HepG2 (cell line): ENCODE results near the gene CXCR1. TPM values are rescaled to one million over a fixed set of nuclear protein-coding genes. Genes with fewer than 3 reads are reported as not detected.

Source experiments
- ATAC-seq: fragments of 200-7000 bp; cut with Tn5 transposase; 3 replicates; pipeline ENCODE4 v1.9.1; 2020; ENCODE audit warnings: mild to moderate bottlenecking, moderate library complexity
- BruUV-seq: library from RNA; stranded (reverse); fragments of 400-500 nt; replicated peaks from 2 replicates; lab custom pipeline; 2021; lab: Mats Ljungman, UMichigan
- CTCF ChIA-PET: fragments of 300-600 bp; formaldehyde crosslinking; extraction: SDS; loops from one replicate; lab custom pipeline; 2021; ENCODE audit warnings: low total read pairs, inconsistent platforms, low intra/inter-chr PET ratio; lab: Yijun Ruan, JAX
- POLR2A ChIA-PET: fragments of 350-600 bp; sonication (Branson Sonifier 250); formaldehyde crosslinking; loops from one replicate; lab custom pipeline; 2020; ENCODE audit warnings: antibody characterized with exemption, inconsistent platforms; lab: Yijun Ruan, JAX
- DNase-seq: peaks from one replicate; pipeline ENCODE4 v3.0.0-alpha.2; 2015; ENCODE audit warnings: low spot score
- FAIRE-seq: peaks from 3 replicates; lab custom pipeline; 2011; peaks lifted over from hg19 to GRCh38; lab: Jason Lieb, UNC
- H2AFZ ChIP-seq: one replicate; pipeline ENCODE4 v1.6.1; 2011; ENCODE audit warnings: low read length, inconsistent platforms
- H3K27ac ChIP-seq: fragments of 300-600 bp; 3 replicates; pipeline ENCODE4 v1.8.0; 2011; ENCODE audit warnings: mixed run types, mild to moderate bottlenecking, mixed read lengths, low read length, inconsistent platforms; ENCODE audit not compliant: insufficient read depth; ENCODE audit errors: extremely low read length
- H3K27me3 ChIP-seq, 2 experiments: fragments of 200-600 bp in 1 of 2; 2 replicates in 1 of 2; 3 replicates in 1 of 2; pipeline versions ENCODE4 v1.6.0 to v1.8.0; 2011; ENCODE audit warnings: low read length in 2 of 2, mild to moderate bottlenecking in 2 of 2, moderate library complexity in 2 of 2, inconsistent platforms in 1 of 2; ENCODE audit not compliant: insufficient read depth in 2 of 2, control insufficient read depth in 1 of 2
- H3K36me3 ChIP-seq, 2 experiments: fragments of 200-600 bp in 1 of 2; replicated peaks in 1 of 2; 2 replicates in 1 of 2; 3 replicates in 1 of 2; pipeline versions ENCODE4 v1.5.1 to v1.8.0; 2011; ENCODE audit warnings: low read length in 2 of 2, inconsistent platforms in 1 of 2; ENCODE audit not compliant: insufficient read depth in 2 of 2, control insufficient read depth in 1 of 2
- H3K4me1 ChIP-seq: 2 replicates; pipeline ENCODE4 v1.5.1; 2012; ENCODE audit warnings: low read length, inconsistent platforms; ENCODE audit not compliant: insufficient read depth
- H3K4me2 ChIP-seq: 2 replicates; pipeline ENCODE4 v1.6.0; 2011; ENCODE audit warnings: low read depth, low read length, inconsistent platforms
- H3K4me3 ChIP-seq, 3 experiments: fragments of 200-600 bp in 1 of 3; sonication (generic), shearing (Covaris generic) in 1 of 3; replicated peaks in 1 of 3; 2 replicates each; pipeline ENCODE4 v1.5.1; 2011 to 2016; ENCODE audit warnings: low read length in 3 of 3, inconsistent platforms in 2 of 3, low read depth in 2 of 3, mild to moderate bottlenecking in 2 of 3, control low read depth in 1 of 3, mixed read lengths in 1 of 3; ENCODE audit not compliant: insufficient read depth in 1 of 3
- H3K79me2 ChIP-seq: one replicate; pipeline ENCODE4 v1.6.1; 2011; ENCODE audit warnings: low read length, inconsistent platforms; ENCODE audit not compliant: insufficient read depth
- H3K9ac ChIP-seq: 2 replicates; pipeline ENCODE4 v1.6.0; 2011; ENCODE audit warnings: mild to moderate bottlenecking, low read depth, low read length, inconsistent platforms; ENCODE audit not compliant: insufficient read depth
- H3K9me3 ChIP-seq: 2 replicates; pipeline ENCODE4 v1.5.1; 2012; ENCODE audit warnings: mild to moderate bottlenecking, low read length
- H4K20me1 ChIP-seq: 2 replicates; pipeline ENCODE4 v1.6.0; 2011; ENCODE audit warnings: inconsistent platforms, mild to moderate bottlenecking, low read length, moderate library complexity; ENCODE audit not compliant: insufficient read depth
- ADNP ChIP-seq: sonication (generic); formaldehyde crosslinking; IDR thresholded peaks from 2 replicates; pipeline ENCODE4 v1.4.0; 2020; ENCODE audit warnings: missing genetic modification reagents
- ATF5 ChIP-seq: sonication (generic); formaldehyde crosslinking; IDR thresholded peaks from 2 replicates; pipeline ENCODE4 v1.4.0; 2020; ENCODE audit warnings: mild to moderate bottlenecking, low read depth, missing genetic modification reagents
- FOXC1 ChIP-seq: sonication (generic); formaldehyde crosslinking; IDR thresholded peaks from 2 replicates; pipeline ENCODE4 v1.8.0; 2022; ENCODE audit warnings: mild to moderate bottlenecking, missing genetic modification reagents, borderline replicate concordance
- FOXK2 ChIP-seq: fragments of 450-650 bp; IDR thresholded peaks from 2 replicates; pipeline ENCODE4 v1.6.1; 2016
- FOXO1 ChIP-seq: sonication (generic); formaldehyde crosslinking; IDR thresholded peaks from 2 replicates; pipeline ENCODE4 v1.4.0; 2020; ENCODE audit warnings: missing genetic modification reagents
- GATAD2A ChIP-seq: IDR thresholded peaks from 2 replicates; pipeline ENCODE4 v1.6.1; 2016
- MYC ChIP-seq: sonication (generic); formaldehyde crosslinking; IDR thresholded peaks from 2 replicates; pipeline ENCODE4 v1.9.0; 2021; ENCODE audit warnings: missing genetic modification reagents, borderline replicate concordance
- PAX8 ChIP-seq: sonication (generic); formaldehyde crosslinking; IDR thresholded peaks from 2 replicates; pipeline ENCODE4 v1.8.0; 2022; ENCODE audit warnings: mild to moderate bottlenecking, missing genetic modification reagents, borderline replicate concordance
- SIN3B ChIP-seq: fragments of 150-350 bp; IDR thresholded peaks from 2 replicates; pipeline ENCODE4 v1.6.1; 2014; ENCODE audit warnings: low read length
- ZNF17 ChIP-seq: sonication (generic); formaldehyde crosslinking; IDR thresholded peaks from 2 replicates; pipeline ENCODE4 v1.5.0; 2020; ENCODE audit warnings: mild to moderate bottlenecking, missing genetic modification reagents
- ZNF281 ChIP-seq: sonication (generic); formaldehyde crosslinking; IDR thresholded peaks from 2 replicates; pipeline ENCODE4 v1.4.0; 2020; ENCODE audit warnings: missing genetic modification reagents, borderline replicate concordance
- ZNF512 ChIP-seq: sonication (generic); formaldehyde crosslinking; IDR thresholded peaks from 2 replicates; pipeline ENCODE4 v1.4.0; 2020; ENCODE audit warnings: mild to moderate bottlenecking, missing genetic modification reagents
- ZNF75D ChIP-seq: sonication (generic); formaldehyde crosslinking; IDR thresholded peaks from 2 replicates; pipeline ENCODE4 v1.8.1; 2023; ENCODE audit warnings: missing genetic modification reagents, mild to moderate bottlenecking, borderline replicate concordance
- WGBS: methylation state at CpG from one replicate; pipeline ENCODE4 v1.1.6; 2017; ENCODE audit warnings: low lambda C conversion rate; 5-methylcytosine and 5-hydroxymethylcytosine counted together
- in situ Hi-C: cut with HindIII; loops from 2 replicates; pipeline ENCODE4 v1.10.0; 2017; ENCODE audit warnings: low pct_unique_long_range_greater_than_20kb; ENCODE audit not compliant: extremely low pct_ligation_motif_present
- intact Hi-C: fragments of 100-400 bp; cut with micrococcal nuclease; formaldehyde crosslinking; loops from one replicate; pipeline ENCODE4 v1.10.0; 2022; ENCODE audit not compliant: unreplicated experiment
- polyA plus RNA-seq, 8 experiments: library from polyadenylated mRNA; depleted of rRNA in 3 of 8; stranded (reverse) in 7 of 8; unstranded in 1 of 8; fragments of >200 nt; fragmentation: Illumina TruSeq in 4 of 8; extraction: Trizol in 4 of 8; gene quantifications; 2 replicates each; pipeline versions ENCODE4 v1.2.1 to v1.2.3, GENCODE V29; 2011 to 2016; ENCODE audit warnings: low read depth in 4 of 8, missing spikeins in 1 of 8, mixed read lengths in 1 of 8; ENCODE audit not compliant: insufficient read depth in 1 of 8
- total RNA-seq, 5 experiments: library from RNA; depleted of rRNA; stranded (reverse); fragments of >200 nt; fragmentation: Illumina TruSeq; extraction: Trizol; gene quantifications; 2 replicates each; pipeline ENCODE4 v1.2.3, GENCODE V29; 2016; ENCODE audit warnings: low read depth in 1 of 5
- TF ChIP-seq, protein P1 (sequence below): sonication (generic); formaldehyde crosslinking; IDR thresholded peaks from 2 replicates; pipeline ENCODE4 v1.8.0; 2022; ENCODE audit warnings: mild to moderate bottlenecking, missing genetic modification reagents, moderate library complexity

Gene CXCR1
- total and polyA plus RNA-seq, 2 of the 13 experiments (the other 11 are each of a cell fraction or from before 2014, with no cell fraction given) = not detected

- Histone ChIP-seq H3K27me3 (0 out of 5 replicates have a peak, but pooled peaks cover 0 to 7% of the 10 kb centered on the region in 2 experiments), H3K4me1 (peaks cover 15% of the 10 kb centered on the region), H3K79me2 (no peaks in the 10 kb centered on the region), H2AFZ (no peak overlapping the region), H3K9me3 (no peaks in the 10 kb centered on the region), H3K27ac (no peak overlapping the region), H3K4me3 (no peak overlapping the region), H3K9ac (no peak overlapping the region), H4K20me1 (no peaks in the 10 kb centered on the region), H3K4me2 (no peak overlapping the region), H3K36me3 (no peaks in the 10 kb centered on the region)
- in situ Hi-C loops = no loop called here
- no peak for DNase-seq
- FAIRE-seq = no peak
- TF ChIP-seq, protein P1, sequence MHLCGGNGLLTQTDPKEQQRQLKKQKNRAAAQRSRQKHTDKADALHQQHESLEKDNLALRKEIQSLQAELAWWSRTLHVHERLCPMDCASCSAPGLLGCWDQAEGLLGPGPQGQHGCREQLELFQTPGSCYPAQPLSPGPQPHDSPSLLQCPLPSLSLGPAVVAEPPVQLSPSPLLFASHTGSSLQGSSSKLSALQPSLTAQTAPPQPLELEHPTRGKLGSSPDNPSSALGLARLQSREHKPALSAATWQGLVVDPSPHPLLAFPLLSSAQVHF (CRISPR knock-in tag) = no peak
- TF ChIP-seq ADNP (no peak), ZNF281 (CRISPR knock-in tag) (no peak), FOXO1 (CRISPR knock-in tag) (no peak), ZNF17 (CRISPR knock-in tag) (no peak), FOXC1 (CRISPR knock-in tag) (no peak), MYC (CRISPR knock-in tag) (no peak), ZNF75D (CRISPR knock-in tag) (no peak), GATAD2A (no peak), ATF5 (no peak), ZNF512 (CRISPR knock-in tag) (no peak), FOXK2 (no peak), SIN3B (no peak), PAX8 (CRISPR knock-in tag) (no peak)
- intact Hi-C loops = loop anchor here (5.0 to 10.0 kb wide), 3 partner anchors 69 to 206 kb away; partner anchors contain the start of genes AAMP, CTDSP1 and PNKD
- POLR2A ChIA-PET = no interaction called here
- WGBS = 71% methylated on average over 2 of the region's 2 CpGs
- ATAC-seq = no peak
- CTCF ChIA-PET = no interaction called here
- no TSS peak for BruUV-seq
Measured at GRCh38 chr2:218188528-218188927, 21.8 kb upstream of the CXCR1 start.
